Measurements from ENCODE around the gene MAIP1.

GRCh38 chr2:199950396-199950795, 5.0 kb upstream of the MAIP1 start:
- TF ChIP-seq CTCF (IDR thresholded peaks at IDR 0.05) (no peak), POLR2A (IDR thresholded peaks at IDR 0.05) (no peak)
